Measurements from ENCODE around the gene FADS1. TPM values are rescaled to one million over a fixed set of nuclear protein-coding genes. Genes with fewer than 3 reads are reported as not detected.

The FADS1 gene
- total and polyA plus RNA-seq, 2 donors (not counting 1 experiment from before 2014, with no cell fraction given): 173 to 208 TPM

DNA sequence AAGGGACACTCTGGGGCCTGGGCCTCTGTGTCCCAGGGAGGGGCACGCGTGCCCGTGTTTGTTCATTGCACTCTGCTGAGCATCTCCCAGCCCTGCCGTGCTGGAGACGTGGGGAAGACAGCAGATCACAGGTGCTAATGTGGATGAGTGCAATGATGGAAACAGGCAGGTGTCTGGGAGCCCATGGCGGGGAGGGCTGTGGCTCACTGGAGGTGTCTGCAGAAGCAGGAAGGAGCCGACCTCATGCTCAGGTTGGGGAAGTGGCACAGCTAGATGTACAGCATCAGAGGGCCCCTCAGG lies 32.3 kb downstream of the FADS1 start:
- Histone ChIP-seq H2AFZ (ENCODE audit: low read length) (no peak overlapping the region), H3K9me3 (ENCODE audit: control insufficient read depth, insufficient read depth, low read depth, low read length) (no peaks in the 10 kb centered on the region), H3K9ac (ENCODE audit: insufficient read depth, low read length) (no peak overlapping the region), H3K36me3 (ENCODE audit: control insufficient read depth, insufficient read depth, low read length) (peaks cover 5% of the 10 kb centered on the region), H3K27ac (ENCODE audit: insufficient read depth, low read length) (no peak overlapping the region), H3K4me1 (ENCODE audit: control insufficient read depth, extremely low read depth, insufficient read depth, low read length) (no peaks in the 10 kb centered on the region), H4K20me1 (ENCODE audit: control insufficient read depth, extremely low read depth, insufficient read depth, low read length) (no peaks in the 10 kb centered on the region), H3K4me3 (replicated peaks in 1 of 4; ENCODE audit: control extremely low read depth in 1 of 4, insufficient read depth in 1 of 4, low read depth in 3 of 4, low read length in 4 of 4) (no peak overlapping the region), H3K4me2 (ENCODE audit: extremely low read depth, insufficient read depth, low read length) (no peak overlapping the region), H3K79me2 (ENCODE audit: control insufficient read depth, insufficient read depth, low read length) (no peaks in the 10 kb centered on the region), H3K27me3 (ENCODE audit: control insufficient read depth, insufficient read depth, low read length) (no peaks in the 10 kb centered on the region)
- DNase-seq (ENCODE audit: low read depth in 2 of 2): no peak
- TF ChIP-seq, protein P1, sequence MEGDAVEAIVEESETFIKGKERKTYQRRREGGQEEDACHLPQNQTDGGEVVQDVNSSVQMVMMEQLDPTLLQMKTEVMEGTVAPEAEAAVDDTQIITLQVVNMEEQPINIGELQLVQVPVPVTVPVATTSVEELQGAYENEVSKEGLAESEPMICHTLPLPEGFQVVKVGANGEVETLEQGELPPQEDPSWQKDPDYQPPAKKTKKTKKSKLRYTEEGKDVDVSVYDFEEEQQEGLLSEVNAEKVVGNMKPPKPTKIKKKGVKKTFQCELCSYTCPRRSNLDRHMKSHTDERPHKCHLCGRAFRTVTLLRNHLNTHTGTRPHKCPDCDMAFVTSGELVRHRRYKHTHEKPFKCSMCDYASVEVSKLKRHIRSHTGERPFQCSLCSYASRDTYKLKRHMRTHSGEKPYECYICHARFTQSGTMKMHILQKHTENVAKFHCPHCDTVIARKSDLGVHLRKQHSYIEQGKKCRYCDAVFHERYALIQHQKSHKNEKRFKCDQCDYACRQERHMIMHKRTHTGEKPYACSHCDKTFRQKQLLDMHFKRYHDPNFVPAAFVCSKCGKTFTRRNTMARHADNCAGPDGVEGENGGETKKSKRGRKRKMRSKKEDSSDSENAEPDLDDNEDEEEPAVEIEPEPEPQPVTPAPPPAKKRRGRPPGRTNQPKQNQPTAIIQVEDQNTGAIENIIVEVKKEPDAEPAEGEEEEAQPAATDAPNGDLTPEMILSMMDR (conservative IDR thresholded peaks at IDR 0.05 in 1 of 2, IDR thresholded peaks at IDR 0.05 in 1 of 2; ENCODE audit: low read depth in 1 of 2, low read length in 2 of 2): no peak
- TF ChIP-seq EZH2 (IDR thresholded peaks at IDR 0.05; ENCODE audit: low read length, missing control alignments): no peak

DNA sequence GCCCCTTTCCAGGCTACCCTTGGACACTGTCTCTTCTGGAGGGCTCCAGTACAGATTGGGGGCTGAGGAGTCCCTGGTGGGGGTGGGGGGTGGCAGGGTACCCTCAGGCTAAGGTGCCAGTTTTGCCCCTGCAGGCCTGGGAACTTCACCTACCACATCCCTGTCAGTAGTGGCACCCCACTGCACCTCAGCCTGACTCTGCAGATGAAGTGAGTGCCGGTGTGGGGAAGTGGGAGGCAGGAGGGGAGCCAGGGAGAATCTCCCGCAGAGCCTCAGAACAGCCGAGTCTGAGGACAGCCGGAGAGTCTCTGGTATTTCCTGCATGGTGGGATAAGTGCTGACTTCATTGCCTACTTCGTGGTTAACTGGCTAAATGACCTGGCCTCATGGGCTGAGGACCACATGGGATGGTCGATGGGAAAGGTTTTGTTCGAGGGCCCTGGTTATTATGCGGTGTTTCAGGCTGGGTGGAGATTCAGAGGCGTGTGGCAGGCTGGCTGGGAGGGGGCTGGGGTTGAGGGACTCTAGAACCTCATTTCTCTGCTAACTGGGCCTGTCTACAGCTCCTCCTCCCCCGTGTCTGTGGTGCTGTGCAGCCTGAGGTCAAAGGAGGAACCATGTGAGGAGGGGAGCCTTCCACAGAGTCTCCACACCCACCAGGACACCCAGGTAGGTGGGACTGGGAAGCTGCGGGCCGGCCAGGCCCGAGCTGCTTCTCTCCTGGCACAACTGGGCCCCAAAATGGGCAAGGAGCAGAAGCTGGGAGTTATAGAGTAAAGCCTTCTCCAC lies 32.9 kb downstream of the FADS1 start:
- H3K36me3 ChIP-seq (ENCODE audit: control insufficient read depth, insufficient read depth, low read length): peaks cover 5% of the 10 kb centered on the region
- TF ChIP-seq, protein P1 (conservative IDR thresholded peaks at IDR 0.05 in 1 of 2, IDR thresholded peaks at IDR 0.05 in 1 of 2; ENCODE audit: low read depth in 1 of 2, low read length in 2 of 2): no peak
- TF ChIP-seq EZH2 (IDR thresholded peaks at IDR 0.05; ENCODE audit: low read length, missing control alignments): no peak
- no peaks in the 10 kb centered on the region for H4K20me1 ChIP-seq (ENCODE audit: control insufficient read depth, extremely low read depth, insufficient read depth, low read length)
- no peaks in the 10 kb centered on the region for H3K27me3 ChIP-seq (ENCODE audit: control insufficient read depth, insufficient read depth, low read length)
- H3K4me1 ChIP-seq (ENCODE audit: control insufficient read depth, extremely low read depth, insufficient read depth, low read length): no peaks in the 10 kb centered on the region
- no peaks in the 10 kb centered on the region for H3K9me3 ChIP-seq (ENCODE audit: control insufficient read depth, insufficient read depth, low read depth, low read length)
- H3K9ac ChIP-seq (ENCODE audit: insufficient read depth, low read length): no peak overlapping the region
- H3K79me2 ChIP-seq (ENCODE audit: control insufficient read depth, insufficient read depth, low read length): no peaks in the 10 kb centered on the region
- H2AFZ ChIP-seq (ENCODE audit: low read length): no peak overlapping the region
- peak in 1 of 2 donors; percentile 84 for DNase-seq (ENCODE audit: low read depth in 2 of 2)
- no peak overlapping the region for H3K27ac ChIP-seq (ENCODE audit: insufficient read depth, low read length)
- H3K4me3 ChIP-seq (replicated peaks in 1 of 4; ENCODE audit: control extremely low read depth in 1 of 4, insufficient read depth in 1 of 4, low read depth in 3 of 4, low read length in 4 of 4): no peak overlapping the region
- no peak overlapping the region for H3K4me2 ChIP-seq (ENCODE audit: extremely low read depth, insufficient read depth, low read length)

DNA sequence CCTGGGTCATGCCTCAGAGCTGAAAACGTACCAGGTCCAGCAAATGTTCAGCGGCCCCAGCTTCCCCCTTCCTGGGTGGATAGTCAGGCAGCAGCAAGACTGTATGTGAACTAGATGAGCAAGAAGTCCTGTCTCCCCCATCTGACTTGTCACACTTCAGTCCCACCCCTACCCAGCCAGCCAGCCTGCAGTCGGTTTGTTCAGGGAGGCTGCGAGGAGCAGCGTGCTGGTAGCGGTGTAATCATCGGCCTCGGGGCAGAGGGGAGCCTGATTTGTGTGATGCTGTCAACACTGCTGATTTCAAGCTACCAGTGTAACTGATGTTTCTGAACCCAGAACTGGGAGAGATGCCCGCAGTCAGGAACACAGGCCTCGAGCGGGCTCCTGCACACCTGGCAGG lies 34.0 kb downstream of the FADS1 start:
- no peak overlapping the region for H3K9ac ChIP-seq (ENCODE audit: insufficient read depth, low read length)
- H3K79me2 ChIP-seq (ENCODE audit: control insufficient read depth, insufficient read depth, low read length): no peaks in the 10 kb centered on the region
- H3K4me2 ChIP-seq (ENCODE audit: extremely low read depth, insufficient read depth, low read length): no peak overlapping the region
- no peaks in the 10 kb centered on the region for H3K4me1 ChIP-seq (ENCODE audit: control insufficient read depth, extremely low read depth, insufficient read depth, low read length)
- no peaks in the 10 kb centered on the region for H4K20me1 ChIP-seq (ENCODE audit: control insufficient read depth, extremely low read depth, insufficient read depth, low read length)
- H2AFZ ChIP-seq (ENCODE audit: low read length): no peak overlapping the region
- no peak overlapping the region for H3K4me3 ChIP-seq (replicated peaks in 1 of 4; ENCODE audit: control extremely low read depth in 1 of 4, insufficient read depth in 1 of 4, low read depth in 3 of 4, low read length in 4 of 4)
- no peak for DNase-seq (ENCODE audit: low read depth in 2 of 2)
- H3K27me3 ChIP-seq (ENCODE audit: control insufficient read depth, insufficient read depth, low read length): no peaks in the 10 kb centered on the region
- H3K27ac ChIP-seq (ENCODE audit: insufficient read depth, low read length): no peak overlapping the region
- peaks cover 3% of the 10 kb centered on the region for H3K36me3 ChIP-seq (ENCODE audit: control insufficient read depth, insufficient read depth, low read length)
- TF ChIP-seq, protein P1 (conservative IDR thresholded peaks at IDR 0.05 in 1 of 2, IDR thresholded peaks at IDR 0.05 in 1 of 2; ENCODE audit: low read depth in 1 of 2, low read length in 2 of 2): no peak
- no peak for TF ChIP-seq EZH2 (IDR thresholded peaks at IDR 0.05; ENCODE audit: low read length, missing control alignments)
- H3K9me3 ChIP-seq (ENCODE audit: control insufficient read depth, insufficient read depth, low read depth, low read length): no peaks in the 10 kb centered on the region
